ENCODE data around the gene PRF1.

GRCh38 chr10:70567603-70568002 is 34.9 kb downstream of the PRF1 start:
- TF ChIP-seq CTCF (IDR thresholded peaks at IDR 0.05; ENCODE audit: low read depth, low read length, missing input control) (no peak), FOXA1 (IDR thresholded peaks at IDR 0.05) (no peak), GABPA (IDR thresholded peaks at IDR 0.05 in 1 of 2, conservative IDR thresholded peaks at IDR 0.05 in 1 of 2) (no peak), MAX (IDR thresholded peaks at IDR 0.05) (no peak), YY1 (IDR thresholded peaks at IDR 0.05) (no peak), JUND (IDR thresholded peaks at IDR 0.05) (no peak), RAD21 (IDR thresholded peaks at IDR 0.05) (no peak), EGR1 (IDR thresholded peaks at IDR 0.05; ENCODE audit: low read depth in 2 of 2) (no peak), TAF1 (conservative IDR thresholded peaks at IDR 0.05) (no peak), ZBTB33 (IDR thresholded peaks at IDR 0.05) (no peak), RXRA (IDR thresholded peaks at IDR 0.05) (no peak), ATF3 (IDR thresholded peaks at IDR 0.05) (no peak)
